Cardiac muscle cell (in vitro differentiated cells and primary cell): ENCODE data around the gene MGAT5B. TPM values are rescaled to one million over a fixed set of nuclear protein-coding genes. Genes with fewer than 3 reads are reported as not detected.

Experiments
- DNase-seq, 2 donors: peaks; one replicate each; pipeline versions ENCODE4 v3.0.0 to v3.0.0-alpha.2; 2010 to 2017; ENCODE audit warnings: low read depth in 1 of 2, low spot score in 1 of 2
- H3K27ac ChIP-seq: fragments of 200-600 bp; sonication (generic); 2 replicates; pipeline ENCODE4 v1.5.1; 2016
- H3K27me3 ChIP-seq: fragments of 200-600 bp; sonication (generic); 2 replicates; pipeline ENCODE4 v1.6.0; 2016; ENCODE audit warnings: control low read depth
- H3K36me3 ChIP-seq: fragments of 200-600 bp; sonication (generic); 2 replicates; pipeline ENCODE4 v1.5.1; 2016; ENCODE audit warnings: control low read depth
- H3K4me1 ChIP-seq: fragments of 200-600 bp; sonication (generic); 2 replicates; pipeline ENCODE4 v1.8.1; 2017; ENCODE audit warnings: low read depth, mild to moderate bottlenecking, mixed run types
- H3K4me3 ChIP-seq: fragments of 200-600 bp; sonication (generic); 2 replicates; pipeline ENCODE4 v1.5.1; 2016; ENCODE audit warnings: mild to moderate bottlenecking
- H3K9me3 ChIP-seq: fragments of 200-600 bp; sonication (generic); 2 replicates; pipeline ENCODE4 v1.5.1; 2017; ENCODE audit warnings: low read depth, mild to moderate bottlenecking, control low read depth
- CTCF ChIP-seq: IDR thresholded peaks from 2 replicates; pipeline ENCODE4 v1.5.1; 2012; ENCODE audit warnings: low read depth, mild to moderate bottlenecking, low read length
- polyA plus RNA-seq: library from polyadenylated mRNA; unstranded; fragments of >200 nt; fragmentation: Nextera tagmentation; extraction: Ambion mirVana; gene quantifications from 2 replicates; pipeline ENCODE4 v1.2.1, GENCODE V29; 2016
- total RNA-seq: library from RNA; depleted of rRNA; stranded (reverse); fragments of >200 nt; gene quantifications from 2 replicates; pipeline ENCODE4 v1.2.3, GENCODE V29; 2016

Gene MGAT5B
- total and polyA plus RNA-seq, 2 experiments from 2014 or later = 0.48 to 0.86 TPM

DNA sequence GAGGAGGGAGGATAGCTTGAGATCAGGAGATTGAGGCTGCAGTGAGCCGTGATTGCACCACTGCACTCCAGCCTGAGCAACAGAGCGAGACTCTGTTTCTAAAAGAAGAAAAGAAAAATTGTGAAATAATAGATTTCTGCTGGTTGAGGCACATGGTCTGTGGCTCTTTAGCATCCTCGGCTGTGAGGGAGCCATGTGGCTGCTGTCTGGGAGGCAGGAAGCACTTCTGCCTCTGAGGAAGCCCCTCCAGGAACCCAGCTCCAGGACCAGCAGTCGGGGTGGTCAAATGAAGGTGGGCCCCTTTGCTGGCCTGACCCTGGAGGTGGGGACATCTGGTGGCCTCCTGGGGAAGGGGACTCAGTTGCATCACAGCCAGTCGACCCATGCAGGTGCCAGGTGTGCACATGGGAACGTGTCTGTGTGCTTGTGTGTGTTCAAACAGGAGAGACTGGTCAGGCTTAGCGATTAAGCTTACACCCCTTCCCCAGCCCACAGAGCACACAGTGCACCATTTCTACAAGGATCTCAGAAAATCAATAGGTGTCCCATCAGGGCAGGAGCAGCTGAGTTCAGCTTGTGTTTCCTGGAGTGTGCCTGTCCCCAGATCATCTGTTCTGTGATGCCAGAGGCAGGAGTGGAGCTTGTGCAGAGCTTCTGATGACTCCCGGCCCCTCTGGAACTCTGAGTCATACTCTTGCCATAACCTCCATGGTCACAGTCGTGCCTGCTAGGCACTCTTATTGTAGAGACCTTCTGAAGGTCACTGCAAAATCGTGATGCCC lies 24.3 kb upstream of the MGAT5B start:
- Histone ChIP-seq H3K4me1 (peaks cover 12% of the 10 kb centered on the region), H3K9me3 (no peaks in the 10 kb centered on the region), H3K36me3 (no peaks in the 10 kb centered on the region), H3K27me3 (peaks cover 32% of the 10 kb centered on the region), H3K4me3 (no peak overlapping the region), H3K27ac (no peak overlapping the region)
- TF ChIP-seq CTCF = no peak
- peak in 1 of 2 donors; percentile 13 for DNase-seq

DNA sequence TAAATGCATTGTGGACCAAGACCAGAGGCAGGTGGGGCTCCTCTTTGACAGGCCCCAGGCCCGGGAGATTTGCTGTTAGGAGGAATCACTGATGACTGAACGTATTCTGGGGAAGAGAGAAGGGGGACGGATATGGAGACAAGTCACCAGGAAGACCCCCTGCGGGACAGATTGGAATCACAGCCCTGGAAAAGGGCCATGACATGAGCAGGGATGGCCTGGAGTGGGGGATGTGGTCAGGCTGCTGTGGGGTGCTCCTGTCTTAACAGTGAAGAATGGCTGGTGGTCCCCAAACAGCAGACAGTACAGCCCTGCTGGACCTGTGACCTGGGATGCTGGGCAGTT lies 23.7 kb upstream of the MGAT5B start:
- H3K4me1 ChIP-seq = peaks cover 12% of the 10 kb centered on the region
- no peak overlapping the region for H3K27ac ChIP-seq
- no peaks in the 10 kb centered on the region for H3K9me3 ChIP-seq
- H3K36me3 ChIP-seq = no peaks in the 10 kb centered on the region
- DNase-seq = no peak
- no peak overlapping the region for H3K4me3 ChIP-seq
- peaks cover 32% of the 10 kb centered on the region for H3K27me3 ChIP-seq
- TF ChIP-seq CTCF = no peak

GRCh38 chr17:76844846-76845245 lies 23.4 kb upstream of the MGAT5B start:
- no peak overlapping the region for H3K27ac ChIP-seq
- no peak for TF ChIP-seq CTCF

GRCh38 chr17:76845541-76846017 lies 22.6 kb upstream of the MGAT5B start:
- Histone ChIP-seq H3K4me1 (peaks cover 12% of the 10 kb centered on the region), H3K27me3 (peaks cover 21% of the 10 kb centered on the region), H3K36me3 (no peaks in the 10 kb centered on the region), H3K4me3 (no peak overlapping the region), H3K9me3 (no peaks in the 10 kb centered on the region), H3K27ac (no peak overlapping the region)
- no peak for TF ChIP-seq CTCF
- DNase-seq = peak in 1 of 2 donors; percentile 73

More at GRCh38 chr17:76844846-76845245, 23.4 kb upstream of the MGAT5B start:
- H3K36me3 ChIP-seq = no peaks in the 10 kb centered on the region
- H3K4me3 ChIP-seq = no peak overlapping the region
- peak in 1 of 2 donors; percentile 11 for DNase-seq
- no peaks in the 10 kb centered on the region for H3K9me3 ChIP-seq
- peaks cover 28% of the 10 kb centered on the region for H3K27me3 ChIP-seq
- H3K4me1 ChIP-seq = peaks cover 12% of the 10 kb centered on the region

- Histone ChIP-seq H3K27me3 (peaks cover 6% of the 10 kb centered on the region), H3K4me3 (no peak overlapping the region), H3K27ac (no peak overlapping the region), H3K36me3 (no peaks in the 10 kb centered on the region), H3K4me1 (peaks cover 6% of the 10 kb centered on the region), H3K9me3 (no peaks in the 10 kb centered on the region)
- TF ChIP-seq CTCF = no peak
- DNase-seq = no peak
Observed at GRCh38 chr17:76847031-76847430, 21.2 kb upstream of the MGAT5B start.
